Measurements from ENCODE around the gene ADGRV1. TPM values are rescaled to one million over a fixed set of nuclear protein-coding genes. Genes with fewer than 3 reads are reported as not detected.

Gene ADGRV1
- total RNA-seq = 474 TPM

GRCh38 chr5:90558344-90559192, at the start of gene ADGRV1:
TSS of gene ADGRV1 (plus strand) at chr5:90558797. CDS start at chr5:90558896, 99 bp downstream.
- DNase-seq = peak; percentile 84

DNA sequence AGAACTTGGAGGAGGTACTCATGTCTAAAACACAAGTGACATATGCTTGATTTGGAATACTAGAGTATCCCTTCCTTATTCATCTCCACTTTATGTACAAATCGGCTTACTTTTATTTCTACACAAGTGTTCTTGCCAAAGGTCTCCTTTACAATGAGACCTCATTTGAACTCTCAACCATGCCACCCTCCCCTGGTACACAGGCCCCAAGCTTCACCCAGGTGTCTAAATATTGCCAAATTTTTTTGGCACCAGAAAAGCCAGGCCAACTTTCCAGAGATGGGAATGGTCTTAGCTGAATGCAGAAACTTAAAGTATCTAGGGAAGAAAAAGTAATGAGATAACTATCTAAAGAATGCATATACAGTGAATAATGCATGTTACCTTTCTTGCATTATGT, 48.2 kb upstream of the ADGRV1 start:
- no peak for DNase-seq

DNA sequence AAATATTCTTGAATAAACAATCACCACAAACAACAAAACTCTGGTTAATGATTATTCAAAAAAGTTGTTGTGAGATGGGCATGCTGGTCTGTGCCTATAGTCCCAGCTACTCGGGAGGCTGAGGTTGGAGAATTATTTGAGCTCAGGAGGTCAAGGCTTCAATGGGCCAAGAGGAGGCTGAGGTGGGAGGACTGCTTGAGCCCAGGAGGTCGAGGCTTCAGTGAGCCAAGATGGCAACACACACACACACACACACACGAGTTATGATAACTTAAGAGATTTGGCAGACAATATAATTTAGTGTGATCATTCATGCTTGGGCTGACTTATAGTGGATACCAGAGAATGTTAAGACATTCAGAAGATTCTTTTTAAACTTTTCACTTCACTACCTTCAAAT, 44.1 kb upstream of the ADGRV1 start:
- DNase-seq = no peak

GRCh38 chr5:90518661-90519060, 39.9 kb upstream of the ADGRV1 start:
- DNase-seq = no peak

DNA sequence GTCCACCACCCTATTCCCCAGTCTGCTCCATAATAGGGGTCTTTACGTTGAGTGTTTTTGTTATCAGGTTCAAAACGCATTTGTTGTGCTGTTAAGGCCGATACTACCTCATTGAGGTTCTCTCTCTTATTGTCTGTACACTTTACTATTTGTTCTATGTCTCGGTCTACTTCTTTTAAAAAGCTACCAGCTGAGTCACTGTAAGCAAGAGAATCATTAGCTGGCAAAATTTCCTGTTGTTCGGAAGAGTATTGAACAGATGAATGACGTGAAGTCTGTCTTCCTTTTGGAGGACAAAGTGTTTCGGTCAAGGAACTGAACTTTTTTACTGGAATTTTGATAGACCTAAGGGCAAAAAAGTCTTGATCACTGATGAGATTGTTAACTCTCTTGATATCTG, 39.5 kb upstream of the ADGRV1 start:
- no peak for DNase-seq

GRCh38 chr5:90528601-90529193, 29.9 kb upstream of the ADGRV1 start:
- no peak for DNase-seq

DNA sequence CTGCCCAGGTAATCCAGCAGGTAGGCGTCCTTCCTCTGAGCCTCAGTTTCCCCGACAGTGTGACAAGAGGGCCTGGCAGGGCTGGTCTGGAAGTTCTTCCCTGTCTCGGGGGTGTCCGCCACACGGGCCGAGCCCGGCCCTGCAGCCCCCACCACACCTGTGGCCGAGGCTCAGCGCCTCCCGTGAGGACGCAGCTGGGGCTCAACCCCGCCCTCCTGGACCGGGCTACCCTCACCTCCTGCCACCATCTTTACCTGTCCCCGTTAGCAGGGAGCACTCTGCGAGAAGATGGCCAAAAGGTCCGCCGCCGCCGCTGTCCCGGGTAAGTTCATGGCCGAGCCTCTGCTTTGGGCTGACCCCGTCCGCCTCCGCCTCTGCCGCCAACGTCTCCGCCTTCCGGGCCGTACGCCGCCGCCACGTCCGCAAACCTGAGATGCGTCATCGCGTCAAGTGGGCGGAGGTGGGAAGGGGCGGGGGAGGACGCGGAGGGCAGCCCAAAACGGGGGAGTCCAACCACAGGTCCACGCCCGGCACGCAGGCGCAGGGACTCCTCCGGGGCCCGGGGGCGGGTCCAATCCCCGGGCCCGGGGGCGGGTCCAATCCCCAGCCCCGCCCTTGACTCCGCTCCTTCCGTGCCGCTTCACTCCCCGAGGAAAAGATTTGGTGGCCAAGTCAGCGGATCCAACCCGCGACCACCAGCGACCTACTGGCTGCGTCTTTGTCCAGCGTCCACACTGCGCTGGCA, 29.2 kb upstream of the ADGRV1 start, which contains the start of gene LYSMD3:
Gene LYSMD3, minus strand, starts transcription at position 391 of the 745 bp plus-strand sequence. CDS start 4,295 bp downstream, outside the sequence.
- peak; percentile 96 for DNase-seq

DNA sequence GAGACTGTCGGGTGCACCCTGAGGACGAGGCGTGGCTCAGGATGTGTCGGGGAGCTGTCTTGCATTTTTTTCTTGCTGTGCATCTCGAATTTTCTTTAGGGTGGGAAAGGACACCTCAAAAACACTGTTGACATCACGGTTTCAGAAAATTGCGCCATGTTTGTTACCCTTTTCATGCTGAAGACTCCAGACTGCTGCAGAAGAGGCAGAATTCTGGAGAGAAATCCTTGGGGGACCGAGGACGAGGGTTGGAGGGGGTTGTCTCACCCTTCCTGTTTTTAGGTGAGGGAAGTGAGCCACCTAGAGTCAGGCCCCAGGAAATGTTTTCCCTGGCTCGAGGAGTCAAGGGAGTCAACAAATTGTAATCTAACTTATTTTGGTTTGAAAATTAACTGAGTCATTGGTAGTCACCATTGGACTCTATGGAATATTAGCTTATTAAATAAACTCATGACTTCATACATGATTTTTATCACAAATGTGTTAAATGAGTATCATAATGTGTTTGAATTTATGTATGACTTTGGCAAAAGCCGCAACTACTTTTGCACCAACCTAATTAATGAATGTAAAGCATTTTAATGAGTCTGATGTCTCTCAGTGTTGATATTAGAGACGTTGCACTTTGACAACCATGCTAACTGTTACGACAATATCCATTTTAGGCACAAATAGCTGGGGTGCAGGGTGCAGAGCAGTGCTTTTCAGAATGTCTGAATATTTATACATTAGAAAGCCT, 28.5 kb upstream of the ADGRV1 start:
- peak; percentile 67 for DNase-seq

GRCh38 chr5:90530736-90531487, 27.7 kb upstream of the ADGRV1 start:
- DNase-seq = no peak

DNA sequence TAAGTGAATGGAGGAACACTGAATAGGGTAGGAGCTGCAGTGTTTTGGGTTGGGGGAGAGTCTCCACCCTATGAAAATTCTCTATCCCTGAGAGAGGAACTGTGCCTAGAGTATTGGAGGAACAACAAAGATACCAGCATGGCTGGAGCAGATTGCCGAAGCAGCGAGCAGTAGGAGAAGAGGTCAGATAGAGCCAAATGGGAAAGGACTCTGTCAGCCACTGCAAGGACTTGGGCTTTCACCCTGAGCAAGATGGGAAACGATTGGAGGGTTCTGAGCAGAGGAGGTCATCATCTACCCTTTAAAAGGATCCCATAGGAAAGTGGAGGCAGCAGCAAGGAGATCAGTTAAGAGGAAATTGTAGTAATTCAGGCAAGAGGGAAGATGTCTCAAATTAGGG, 24.8 kb upstream of the ADGRV1 start:
- DNase-seq = no peak

DNA sequence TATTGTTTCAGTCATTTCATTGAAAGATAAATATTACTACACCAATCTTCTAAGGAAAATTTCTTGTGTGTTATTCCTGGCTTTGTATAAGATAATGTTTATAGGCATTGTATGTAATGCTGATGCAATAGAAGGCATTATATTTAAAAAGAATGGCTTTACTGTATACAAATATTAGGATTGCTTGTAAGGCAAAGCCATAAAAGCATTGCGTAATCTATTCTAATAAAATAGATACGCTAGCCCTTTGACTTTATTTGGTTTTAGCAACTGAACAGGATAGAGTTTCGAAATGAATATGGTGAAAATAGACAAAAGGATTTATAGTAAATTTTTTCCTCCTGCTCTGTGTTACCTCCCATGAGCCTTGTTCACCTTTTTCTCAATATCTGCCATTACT, 23.7 kb upstream of the ADGRV1 start:
- DNase-seq = no peak

DNA sequence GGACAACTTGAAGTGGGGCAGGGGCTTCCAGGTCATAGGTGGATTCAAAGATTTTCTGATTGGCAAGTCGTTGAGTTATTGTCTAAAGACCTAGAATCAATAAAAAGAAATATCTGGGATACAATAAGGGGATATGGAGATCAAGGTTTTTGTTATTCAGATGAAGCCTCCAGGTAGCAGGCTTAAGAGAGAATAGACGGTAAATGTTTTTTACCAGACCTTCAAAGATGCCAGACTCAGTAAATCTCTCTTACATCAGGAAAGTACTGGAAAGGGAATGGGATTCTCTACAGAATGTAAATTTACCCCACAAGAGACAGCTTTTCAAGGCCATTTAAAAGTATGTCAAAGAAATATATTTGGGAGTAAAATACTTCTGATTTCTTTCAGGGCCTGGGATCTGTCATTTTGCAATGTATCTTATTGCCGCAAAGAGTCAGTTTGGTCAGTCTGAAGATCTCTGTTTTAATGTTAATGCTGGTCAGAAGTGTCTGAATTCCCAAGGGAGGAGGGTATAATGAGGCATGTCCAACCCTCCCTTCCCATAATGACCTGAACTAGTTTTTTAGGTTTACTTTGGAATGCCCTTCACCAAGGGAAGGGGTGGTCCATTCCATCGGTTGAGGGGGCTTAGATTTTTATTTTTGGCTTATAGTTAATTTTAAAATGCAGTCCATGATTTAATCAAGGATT, 15.6 kb upstream of the ADGRV1 start:
- DNase-seq = no peak

DNA sequence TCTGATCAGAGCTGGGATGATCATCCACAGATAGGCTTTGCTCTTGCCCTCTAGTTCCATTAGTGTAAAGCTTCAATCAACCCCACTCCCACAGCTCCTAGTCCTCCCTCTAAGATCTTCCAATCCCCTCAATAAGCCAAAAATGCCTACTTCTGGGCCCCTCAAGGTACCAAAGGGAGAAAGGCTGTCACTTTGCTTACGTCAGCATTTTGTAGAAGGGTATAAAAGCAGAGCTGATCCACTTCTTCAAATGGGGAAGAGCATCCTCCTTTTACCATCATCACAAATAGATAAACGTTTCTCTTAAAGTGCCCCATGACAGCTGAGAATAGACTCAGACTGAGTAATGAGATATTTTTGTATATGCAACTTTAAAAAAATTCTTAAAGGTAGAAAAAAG, 13.1 kb upstream of the ADGRV1 start:
- no peak for DNase-seq

DNA sequence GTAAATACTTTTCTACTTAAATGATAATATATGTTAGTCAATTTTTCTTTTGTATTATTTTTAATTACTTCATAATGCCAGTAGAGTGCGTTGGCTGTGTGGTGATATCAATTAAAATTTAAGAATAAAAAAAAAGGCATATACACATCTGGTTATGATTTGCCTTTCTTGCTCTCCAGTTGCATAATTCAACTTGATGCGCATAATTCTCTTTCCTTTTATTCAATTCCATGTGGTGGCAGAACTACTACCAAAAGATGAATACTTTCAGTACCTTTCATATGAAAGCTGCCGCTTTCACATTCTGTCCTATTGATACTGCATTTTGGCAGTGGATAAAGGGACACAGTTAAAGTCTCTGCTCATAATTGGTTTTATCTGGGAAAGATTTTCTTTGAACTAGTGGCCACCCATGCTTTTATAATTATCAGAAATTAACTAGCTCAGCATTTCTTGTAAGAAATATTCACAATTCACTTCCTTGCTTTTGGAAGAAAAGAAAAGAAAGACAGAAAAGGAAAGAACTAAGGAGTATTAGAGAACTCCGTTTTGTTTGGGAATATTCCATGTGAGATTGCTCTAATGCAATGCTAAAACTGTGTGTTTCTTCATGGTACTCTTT, 12.3 kb upstream of the ADGRV1 start:
- DNase-seq = no peak

DNA sequence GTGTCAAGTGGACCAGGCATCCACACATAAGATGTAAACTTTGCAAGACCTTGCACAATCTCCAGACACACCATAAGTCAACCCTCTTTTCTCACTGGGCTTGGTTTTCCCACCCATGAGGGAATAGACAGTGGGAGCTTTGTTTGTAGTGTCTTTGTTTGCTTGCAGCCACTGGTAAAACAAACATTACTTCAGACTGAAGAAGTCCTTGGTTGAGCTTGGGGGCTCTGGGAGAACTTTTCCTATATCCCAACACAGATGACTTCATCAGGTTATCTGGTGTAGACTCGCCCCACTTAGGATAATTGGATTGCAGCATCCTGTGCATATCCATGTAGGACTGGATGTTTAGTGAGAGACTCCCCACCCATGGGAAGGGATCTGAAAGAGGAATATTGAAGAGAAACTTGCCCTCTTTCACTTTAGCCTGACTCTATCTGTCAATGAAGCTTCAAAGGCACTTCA, 11.5 kb upstream of the ADGRV1 start:
- no peak for DNase-seq

DNA sequence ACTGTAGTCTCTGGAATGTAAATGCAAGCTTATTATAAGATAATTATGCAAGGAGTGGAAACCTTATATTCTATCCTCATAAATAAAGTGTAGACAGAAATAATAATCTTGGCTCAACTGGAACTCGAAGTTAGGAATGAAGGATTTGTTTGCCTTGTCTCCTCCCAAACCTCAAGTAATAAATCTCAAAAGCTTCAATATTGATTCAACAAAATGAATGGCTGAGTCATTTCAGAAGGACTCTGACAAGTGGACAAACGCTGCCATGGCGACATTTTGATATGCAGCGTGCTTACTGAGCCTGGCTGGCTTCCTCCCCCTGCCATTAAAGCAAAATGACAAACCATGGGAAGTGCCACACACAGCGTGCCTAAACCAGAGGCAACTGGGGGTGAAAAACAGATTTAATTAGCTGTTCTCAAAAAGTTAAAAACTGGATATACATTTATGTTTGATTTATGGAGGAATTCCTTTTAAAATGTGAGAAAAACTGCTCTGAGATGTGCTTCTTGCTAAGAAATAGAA, 10.5 kb upstream of the ADGRV1 start:
- no peak for DNase-seq

DNA sequence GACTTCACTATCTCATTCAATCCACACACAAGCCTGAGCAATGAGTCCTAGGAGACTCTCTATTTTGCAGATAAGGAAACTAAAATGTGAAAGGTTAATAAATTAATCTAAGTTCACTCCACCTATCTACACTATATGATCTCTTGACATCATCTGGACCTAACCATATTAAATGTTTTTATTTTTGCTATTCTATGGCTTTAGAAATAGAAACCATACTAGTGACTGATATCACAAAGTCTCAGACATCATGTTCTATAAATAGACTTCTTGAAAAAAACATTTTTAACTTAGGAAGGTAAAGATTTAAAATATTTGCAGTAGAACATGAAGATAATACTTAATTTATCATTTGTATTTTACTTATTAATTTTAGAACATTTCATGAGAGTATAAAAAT, 9.4 kb upstream of the ADGRV1 start:
- no peak for DNase-seq

DNA sequence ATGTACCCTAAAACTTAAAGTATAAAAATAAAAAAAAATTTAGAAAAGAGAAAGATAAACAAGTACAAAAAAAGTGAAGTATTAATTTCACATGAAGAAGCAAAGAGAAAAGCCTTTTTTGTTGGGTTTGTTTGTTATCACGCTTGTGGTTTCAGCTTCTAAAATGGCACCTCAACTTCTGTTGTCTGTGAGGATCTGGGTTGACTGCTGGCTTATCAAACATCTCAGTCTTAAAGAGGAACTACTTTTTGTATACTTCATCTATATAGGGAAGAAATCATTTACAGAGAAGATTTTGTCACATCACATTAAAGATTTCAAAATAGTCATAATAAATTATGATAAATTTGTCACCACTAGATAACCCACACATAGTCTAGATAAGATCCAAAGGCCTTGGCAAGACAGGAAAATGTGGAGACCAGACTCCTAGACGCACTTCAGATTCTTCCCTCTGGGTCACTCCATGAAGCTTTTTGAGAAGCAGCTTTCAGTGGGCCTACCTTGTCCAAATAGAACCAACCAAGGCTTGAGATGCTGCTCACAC, 8.8 kb upstream of the ADGRV1 start:
- no peak for DNase-seq

GRCh38 chr5:90550963-90551362, 7.6 kb upstream of the ADGRV1 start:
- DNase-seq = no peak

DNA sequence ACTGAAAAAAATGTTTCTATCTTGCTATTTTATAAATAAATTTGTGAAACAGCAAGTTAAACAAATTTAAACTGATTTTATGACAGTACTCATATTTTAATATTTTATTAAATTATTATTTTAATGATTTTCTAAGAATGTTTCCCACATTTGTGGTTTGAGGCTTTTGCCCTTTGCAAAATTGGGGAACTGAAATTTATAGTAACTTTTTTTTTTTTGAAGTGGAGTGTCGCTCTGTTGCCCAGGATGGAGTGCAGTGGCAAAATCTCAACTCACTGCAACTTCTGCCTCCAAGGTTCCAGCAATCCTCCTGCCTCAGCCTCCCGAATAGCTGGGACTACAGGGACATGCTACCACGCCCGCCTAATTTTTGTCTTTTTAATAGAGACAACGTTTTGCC, 7.2 kb upstream of the ADGRV1 start:
- DNase-seq = no peak

All from occipital lobe (tissue), 2 donors.